ENCODE measurements around the gene ABCD3. TPM values are rescaled to one million over a fixed set of nuclear protein-coding genes. Genes with fewer than 3 reads are reported as not detected.

Gene ABCD3
- total RNA-seq, 2 experiments from 2014 or later = 19.6 to 21.4 TPM

GRCh38 chr1:94527447-94528031 is 109.3 kb downstream of the ABCD3 start:
- ChIA-PET POLR2A (no interaction called here), CTCF (no interaction called here)
- Mint-ChIP-seq H3K4me1 (no peaks in the 10 kb centered on the region), H3K27ac (no peak overlapping the region), H3K9me3 (no peaks in the 10 kb centered on the region), H3K27me3 (peaks cover 3% of the 10 kb centered on the region), H3K4me3 (no peak overlapping the region), H3K36me3 (ENCODE audit: low read depth) (no peaks in the 10 kb centered on the region)
- no peak for DNase-seq

GRCh38 chr1:94528299-94528698 is 110.1 kb downstream of the ABCD3 start:
- Mint-ChIP-seq H3K9me3 (no peaks in the 10 kb centered on the region), H3K4me1 (no peaks in the 10 kb centered on the region), H3K27me3 (peaks cover 7% of the 10 kb centered on the region), H3K4me3 (no peak overlapping the region), H3K36me3 (ENCODE audit: low read depth) (no peaks in the 10 kb centered on the region), H3K27ac (no peak overlapping the region)
- no peak for DNase-seq
- CTCF ChIA-PET = no interaction called here
- POLR2A ChIA-PET = interaction anchor here (1.2 kb wide), 1 partner anchor 14 kb away, joined by 3 read pairs; the partner anchor contains the start of gene F3

GRCh38 chr1:94528826-94529225 is 110.6 kb downstream of the ABCD3 start:
- Mint-ChIP-seq H3K36me3 (ENCODE audit: low read depth) (no peaks in the 10 kb centered on the region), H3K4me1 (no peaks in the 10 kb centered on the region), H3K9me3 (no peaks in the 10 kb centered on the region), H3K27me3 (peaks cover 7% of the 10 kb centered on the region), H3K4me3 (no peak overlapping the region), H3K27ac (no peak overlapping the region)
- DNase-seq = no peak
- POLR2A ChIA-PET = interaction anchor here (0.6 to 1.2 kb wide), 2 partner anchors 13 to 32 kb away, joined by 3 to 4 read pairs; partner anchors contain the start of gene F3
- CTCF ChIA-PET = interaction anchor here (1.0 kb wide), 1 partner anchor 13 kb away, joined by 3 read pairs; the partner anchor contains the start of gene F3

GRCh38 chr1:94529416-94529815 is 111.2 kb downstream of the ABCD3 start:
- Mint-ChIP-seq H3K4me3 (no peak overlapping the region), H3K36me3 (ENCODE audit: low read depth) (no peaks in the 10 kb centered on the region), H3K27ac (no peak overlapping the region), H3K9me3 (no peaks in the 10 kb centered on the region), H3K27me3 (peaks cover 7% of the 10 kb centered on the region), H3K4me1 (no peaks in the 10 kb centered on the region)
- ChIA-PET CTCF (interaction anchor here (1.0 kb wide), 1 partner anchor 12 kb away, joined by 3 read pairs; the partner anchor contains the start of gene F3), POLR2A (interaction anchor here (0.6 to 1.2 kb wide), 2 partner anchors 12 to 33 kb away, joined by 3 to 4 read pairs; partner anchors contain the start of gene F3)
- no peak for DNase-seq

GRCh38 chr1:94530373-94530878 is 112.2 kb downstream of the ABCD3 start:
- ChIA-PET CTCF (no interaction called here), POLR2A (no interaction called here)
- H3K27me3 Mint-ChIP-seq = peaks cover 12% of the 10 kb centered on the region
- no peak overlapping the region for H3K27ac Mint-ChIP-seq
- H3K4me3 Mint-ChIP-seq = no peak overlapping the region
- H3K9me3 Mint-ChIP-seq = no peaks in the 10 kb centered on the region
- no peaks in the 10 kb centered on the region for H3K36me3 Mint-ChIP-seq (ENCODE audit: low read depth)
- no peak for DNase-seq
- H3K4me1 Mint-ChIP-seq = no peaks in the 10 kb centered on the region

- no peak overlapping the region for H3K27ac Mint-ChIP-seq
- ChIA-PET POLR2A (no interaction called here), CTCF (no interaction called here)
- no peak overlapping the region for H3K4me3 Mint-ChIP-seq
- peaks cover 10% of the 10 kb centered on the region for H3K27me3 Mint-ChIP-seq
- H3K9me3 Mint-ChIP-seq = no peaks in the 10 kb centered on the region
- H3K36me3 Mint-ChIP-seq (ENCODE audit: low read depth) = no peaks in the 10 kb centered on the region
- no peaks in the 10 kb centered on the region for H3K4me1 Mint-ChIP-seq
- no peak for DNase-seq
These were observed 113.5 kb downstream of the ABCD3 start for GRCh38 chr1:94531664-94532063.

- POLR2A ChIA-PET = no interaction called here
- DNase-seq = no peak
- no peaks in the 10 kb centered on the region for H3K9me3 Mint-ChIP-seq
- no peak overlapping the region for H3K4me3 Mint-ChIP-seq
- H3K4me1 Mint-ChIP-seq = no peaks in the 10 kb centered on the region
- H3K36me3 Mint-ChIP-seq (ENCODE audit: low read depth) = no peaks in the 10 kb centered on the region
- CTCF ChIA-PET = no interaction called here
- H3K27me3 Mint-ChIP-seq = peaks cover 12% of the 10 kb centered on the region
- no peak overlapping the region for H3K27ac Mint-ChIP-seq
These were observed 113.9 kb downstream of the ABCD3 start for GRCh38 chr1:94532077-94532476.

GRCh38 chr1:94535095-94535494 is 116.9 kb downstream of the ABCD3 start:
- POLR2A ChIA-PET = no interaction called here
- Mint-ChIP-seq H3K27me3 (peaks cover 38% of the 10 kb centered on the region), H3K4me3 (no peak overlapping the region), H3K27ac (no peak overlapping the region), H3K4me1 (no peaks in the 10 kb centered on the region), H3K36me3 (ENCODE audit: low read depth) (no peaks in the 10 kb centered on the region), H3K9me3 (no peaks in the 10 kb centered on the region)
- CTCF ChIA-PET = no interaction called here
- no peak for DNase-seq

- no peaks in the 10 kb centered on the region for H3K9me3 Mint-ChIP-seq
- POLR2A ChIA-PET = no interaction called here
- H3K27me3 Mint-ChIP-seq = peaks cover 46% of the 10 kb centered on the region
- H3K36me3 Mint-ChIP-seq (ENCODE audit: low read depth) = no peaks in the 10 kb centered on the region
- no peak overlapping the region for H3K4me3 Mint-ChIP-seq
- no peak for DNase-seq
- H3K27ac Mint-ChIP-seq = no peak overlapping the region
- H3K4me1 Mint-ChIP-seq = peaks cover 1% of the 10 kb centered on the region
- CTCF ChIA-PET = no interaction called here
These were observed 117.7 kb downstream of the ABCD3 start for GRCh38 chr1:94535879-94536278.

GRCh38 chr1:94537254-94537653 is 119.1 kb downstream of the ABCD3 start:
- Mint-ChIP-seq H3K4me3 (no peak overlapping the region), H3K27ac (no peak overlapping the region), H3K4me1 (peaks cover 8% of the 10 kb centered on the region), H3K27me3 (peaks cover 54% of the 10 kb centered on the region), H3K36me3 (ENCODE audit: low read depth) (no peaks in the 10 kb centered on the region), H3K9me3 (no peaks in the 10 kb centered on the region)
- ChIA-PET CTCF (no interaction called here), POLR2A (no interaction called here)
- no peak for DNase-seq

GRCh38 chr1:94538243-94538827 is 120.1 kb downstream of the ABCD3 start:
- Mint-ChIP-seq H3K9me3 (no peaks in the 10 kb centered on the region), H3K36me3 (ENCODE audit: low read depth) (no peaks in the 10 kb centered on the region), H3K27ac (no peak overlapping the region), H3K4me3 (no peak overlapping the region), H3K27me3 (peaks cover 60% of the 10 kb centered on the region), H3K4me1 (peaks cover 17% of the 10 kb centered on the region)
- ChIA-PET POLR2A (no interaction called here), CTCF (no interaction called here)
- DNase-seq = no peak

- ChIA-PET POLR2A (no interaction called here), CTCF (no interaction called here)
- Mint-ChIP-seq H3K36me3 (ENCODE audit: low read depth) (no peaks in the 10 kb centered on the region), H3K27me3 (peaks cover 70% of the 10 kb centered on the region), H3K4me3 (no peak overlapping the region), H3K4me1 (peaks cover 17% of the 10 kb centered on the region), H3K9me3 (no peaks in the 10 kb centered on the region), H3K27ac (no peak overlapping the region)
- no peak for DNase-seq
These were observed 121.3 kb downstream of the ABCD3 start for GRCh38 chr1:94539496-94539895.

GRCh38 chr1:94540440-94541245 is 122.5 kb downstream of the ABCD3 start:
- Mint-ChIP-seq H3K27ac (no peak overlapping the region), H3K4me3 (peak overlapping the region; percentile 59), H3K4me1 (peaks cover 17% of the 10 kb centered on the region), H3K27me3 (peaks cover 73% of the 10 kb centered on the region), H3K9me3 (no peaks in the 10 kb centered on the region), H3K36me3 (ENCODE audit: low read depth) (no peaks in the 10 kb centered on the region)
- ChIA-PET POLR2A (no interaction called here), CTCF (no interaction called here)
- DNase-seq = no peak
